K562 (cell line): ENCODE data around the gene ELP5. TPM values are rescaled to one million over a fixed set of nuclear protein-coding genes. Genes with fewer than 3 reads are reported as not detected.

Experiments
- ATAC-seq: fragments of 200-7000 bp; cut with Tn5 transposase; 3 replicates; pipeline ENCODE4 v1.9.1; 2020; ENCODE audit warnings: moderate library complexity
- BruUV-seq: library from RNA; stranded (reverse); fragments of 400-500 nt; replicated peaks from 2 replicates; lab custom pipeline; 2021; lab: Mats Ljungman, UMichigan
- CTCF ChIA-PET: fragments of 300-600 bp; formaldehyde crosslinking; extraction: SDS; loops from one replicate; lab custom pipeline; 2021; ENCODE audit warnings: low intra/inter-chr PET ratio; lab: Yijun Ruan, JAX
- POLR2A ChIA-PET: fragments of 300-600, 350-650 bp; sonication (Branson Sonifier 250); formaldehyde crosslinking; extraction: SDS; loops from one replicate; lab custom pipeline; 2021; ENCODE audit warnings: antibody characterized with exemption, inconsistent platforms; lab: Yijun Ruan, JAX
- DNase-seq, 4 experiments: peaks; one replicate each; pipeline versions ENCODE4 v3.0.0 to v3.0.0-alpha.2; 2011 to 2018; ENCODE audit warnings: low spot score in 3 of 4, mixed read lengths in 3 of 4; ENCODE audit errors: extremely low read depth in 1 of 4
- FAIRE-seq: peaks from 2 replicates; lab custom pipeline; 2011; peaks lifted over from hg19 to GRCh38; lab: Jason Lieb, UNC
- H2AFZ ChIP-seq: 2 replicates; pipeline ENCODE4 v1.6.0; 2011; ENCODE audit warnings: low read depth, low read length, control low read depth, inconsistent platforms
- H3K27ac ChIP-seq: fragments of 200-600 bp; 3 replicates; pipeline ENCODE4 v1.8.0; 2011; ENCODE audit warnings: low read depth, mild to moderate bottlenecking, control low read depth, inconsistent platforms, low read length, moderate library complexity, mixed read lengths; ENCODE audit errors: extremely low read depth
- H3K27me3 ChIP-seq, 2 experiments: fragments of 300-600 bp in 1 of 2; 2 replicates in 1 of 2; 3 replicates in 1 of 2; pipeline versions ENCODE4 v1.6.0 to v1.8.0; 2011; ENCODE audit warnings: inconsistent platforms in 2 of 2, low read length in 2 of 2, mild to moderate bottlenecking in 1 of 2, mixed read lengths in 1 of 2, moderate library complexity in 1 of 2; ENCODE audit not compliant: control insufficient read depth in 2 of 2, insufficient read depth in 2 of 2
- H3K36me3 ChIP-seq: fragments of 300-600 bp; 3 replicates; pipeline ENCODE4 v1.8.0; 2011; ENCODE audit warnings: mild to moderate bottlenecking, low read length, inconsistent platforms; ENCODE audit not compliant: control insufficient read depth, insufficient read depth
- H3K4me1 ChIP-seq, 2 experiments: fragments of 200-600 bp in 1 of 2; replicated peaks in 1 of 2; 2 replicates in 1 of 2; 3 replicates in 1 of 2; pipeline versions ENCODE4 v1.5.1 to v1.8.0; 2011; ENCODE audit warnings: inconsistent platforms in 2 of 2, low read length in 2 of 2, mild to moderate bottlenecking in 1 of 2, mixed read lengths in 1 of 2, moderate library complexity in 1 of 2; ENCODE audit not compliant: control insufficient read depth in 2 of 2, insufficient read depth in 2 of 2
- H3K4me2 ChIP-seq: 2 replicates; pipeline ENCODE4 v1.6.1; 2011; ENCODE audit warnings: low read length, control low read depth, inconsistent platforms, mixed read lengths; ENCODE audit not compliant: insufficient read depth
- H3K4me3 ChIP-seq: fragments of 200-600 bp; sonication (generic), shearing (Covaris generic); 2 replicates; pipeline ENCODE4 v1.5.1; 2016; ENCODE audit warnings: control low read depth, inconsistent platforms
- H3K79me2 ChIP-seq: fragments of 200-600 bp; 3 replicates; pipeline ENCODE4 v1.8.0; 2011; ENCODE audit warnings: low read length, inconsistent platforms; ENCODE audit not compliant: control insufficient read depth, insufficient read depth
- H3K9ac ChIP-seq, 2 experiments: 2 replicates each; pipeline versions ENCODE4 v1.6.0 to v1.6.1; 2011; ENCODE audit warnings: low read depth in 2 of 2, low read length in 2 of 2, control low read depth in 1 of 2, inconsistent platforms in 1 of 2, mild to moderate bottlenecking in 1 of 2, mixed read lengths in 1 of 2; ENCODE audit not compliant: insufficient read depth in 1 of 2
- H3K9me1 ChIP-seq: one replicate; pipeline ENCODE4 v1.6.0; 2011; ENCODE audit warnings: inconsistent platforms, mild to moderate bottlenecking, low read length, moderate library complexity; ENCODE audit not compliant: control insufficient read depth, insufficient read depth
- H3K9me3 ChIP-seq: replicated peaks from 2 replicates; pipeline ENCODE4 v1.5.1; 2011; ENCODE audit warnings: low read depth, low read length, inconsistent platforms; ENCODE audit not compliant: control insufficient read depth, insufficient read depth
- H4K20me1 ChIP-seq: replicated peaks from 2 replicates; pipeline ENCODE4 v1.6.1; 2011; ENCODE audit warnings: low read length, inconsistent platforms, mixed read lengths; ENCODE audit not compliant: control insufficient read depth, insufficient read depth
- EZH2 ChIP-seq: IDR thresholded peaks from 2 replicates; pipeline ENCODE4 v1.6.1; 2012; ENCODE audit warnings: low read depth, mild to moderate bottlenecking, inconsistent platforms, low read length, borderline replicate concordance
- FOXK1 ChIP-seq: sonication (generic); formaldehyde crosslinking; IDR thresholded peaks from 2 replicates; pipeline ENCODE4 v1.8.0; 2022; ENCODE audit warnings: missing genetic modification reagents, mild to moderate bottlenecking, borderline replicate concordance
- MAFF ChIP-seq: IDR thresholded peaks from 2 replicates; pipeline ENCODE4 v1.6.1; 2012; ENCODE audit warnings: low read length, improper control_type of control experiment
- MEIS2 ChIP-seq: fragments of 450-650 bp; IDR thresholded peaks from 2 replicates; pipeline ENCODE4 v1.6.1; 2014; ENCODE audit warnings: mild to moderate bottlenecking; ENCODE audit not compliant: partially characterized antibody
- RB1 ChIP-seq: fragments of 450-650 bp; IDR thresholded peaks from 2 replicates; pipeline ENCODE4 v1.6.1; 2017; ENCODE audit warnings: low read depth, mild to moderate bottlenecking
- TEAD1 ChIP-seq, 2 experiments: fragments of 450-650 bp in 1 of 2; sonication (generic) in 1 of 2; formaldehyde crosslinking; IDR thresholded peaks; 2 replicates each; pipeline versions ENCODE4 v1.4.0 to v1.8.0; 2020 to 2022; ENCODE audit warnings: mild to moderate bottlenecking in 2 of 2, missing genetic modification reagents in 1 of 2
- TRIM25 ChIP-seq: fragments of 450-650 bp; IDR thresholded peaks from 2 replicates; pipeline ENCODE4 v1.7.0; 2016; ENCODE audit warnings: borderline replicate concordance
- TSC22D4 ChIP-seq: fragments of 450-650 bp; IDR thresholded peaks from 2 replicates; pipeline ENCODE4 v1.6.1; 2016; ENCODE audit warnings: missing genetic modification characterization, missing biosample characterization, control low read depth
- ZHX1 ChIP-seq: fragments of 150-350 bp; conservative IDR thresholded peaks from 2 replicates; pipeline ENCODE4 v1.6.1; 2014; ENCODE audit warnings: low read length
- ZNF197 ChIP-seq: fragments of 200-800 bp; sonication (Bioruptor generic); IDR thresholded peaks from 2 replicates; pipeline ENCODE4 v1.6.1; 2016; ENCODE audit warnings: low read depth, missing genetic modification characterization, missing compliant biosample characterization
- ZNF23 ChIP-seq: fragments of 250-450 bp; sonication (Bioruptor Pico); IDR thresholded peaks from 2 replicates; pipeline ENCODE4 v1.4.0; 2020; ENCODE audit warnings: mild to moderate bottlenecking
- ZNF639 ChIP-seq, 2 experiments: fragments of 200-800 bp in 1 of 2; sonication (Bioruptor generic) in 1 of 2; sonication (generic) in 1 of 2; formaldehyde crosslinking in 1 of 2; IDR thresholded peaks in 1 of 2; conservative IDR thresholded peaks in 1 of 2; 2 replicates each; pipeline versions ENCODE4 v1.5.0 to v1.6.1; 2016 to 2020; ENCODE audit warnings: missing compliant biosample characterization in 1 of 2, missing genetic modification characterization in 1 of 2, missing genetic modification reagents in 1 of 2
- WGBS: fragments of 100-300 bp; shearing (Covaris generic); methylation state at CpG from one replicate; pipeline ENCODE4 v1.1.6; 2016; ENCODE audit warnings: low coverage, mixed read lengths; ENCODE audit not compliant: insufficient coverage; ENCODE audit errors: missing lambda C conversion rate; 5-methylcytosine and 5-hydroxymethylcytosine counted together
- in situ Hi-C: fragments of 300-500 bp; cut with MboI; formaldehyde crosslinking; loops from 4 replicates; pipeline ENCODE4 v1.15.0; 2018; ENCODE audit warnings: inconsistent platforms, mixed read lengths
- intact Hi-C: fragments of 100-400 bp; cut with micrococcal nuclease; formaldehyde crosslinking; loops from 2 replicates; pipeline ENCODE4 v1.14.2; 2022
- polyA plus RNA-seq, 8 experiments: library from polyadenylated mRNA; depleted of rRNA in 4 of 8; stranded (reverse) in 5 of 8; unstranded in 3 of 8; fragments of >200 nt; fragmentation: Nextera tagmentation in 2 of 8; fragmentation: Illumina TruSeq in 1 of 8; extraction: Ambion mirVana in 2 of 8; extraction: Trizol in 1 of 8; gene quantifications; 2 replicates each; pipeline versions ENCODE4 v1.2.1 to v1.2.3, GENCODE V29; 2011 to 2014; ENCODE audit warnings: inconsistent platforms in 1 of 8, missing spikeins in 1 of 8
- total RNA-seq, 7 experiments: library from RNA; depleted of rRNA in 6 of 7; stranded (reverse); fragments of >200 nt in 6 of 7; fragmentation: Illumina TruSeq in 2 of 7; extraction: Trizol in 2 of 7; gene quantifications; 2 replicates each; pipeline versions ENCODE4 v1.2.1 to v1.2.3, GENCODE V29; 2011 to 2021; ENCODE audit warnings: low replicate concordance in 1 of 7

Gene ELP5
- total and polyA plus RNA-seq, 9 of the 15 experiments (the other 6 are each of a cell fraction or from before 2014, with no cell fraction given) = 25.7 to 77.9 (median 52.9) TPM

GRCh38 chr17:7295230-7296180 is 43.5 kb downstream of the ELP5 start:
- TF ChIP-seq EZH2 (no peak), ZNF197 (CRISPR knock-in tag) (no peak), TEAD1 (CRISPR knock-in tag; IDR thresholded peaks at IDR 0.05) (no peak), TSC22D4 (tag) (no peak), MAFF (no peak), MEIS2 (no peak), ZNF23 (CRISPR knock-in tag) (no peak), FOXK1 (no peak), ZHX1 (no peak), TRIM25 (no peak), RB1 (no peak), ZNF639 (CRISPR knock-in tag; conservative IDR thresholded peaks at IDR 0.05 in 1 of 2, IDR thresholded peaks at IDR 0.05 in 1 of 2) (no peak)

More at GRCh38 chr17:7295230-7296180, 43.5 kb downstream of the ELP5 start:
- intact Hi-C loops = loop anchor here (1.0 to 5.0 kb wide), 2 partner anchors 15 to 243 kb away; no protein-coding TSS in a partner anchor
- peak overlapping the region; percentile 83 for H2AFZ ChIP-seq
- H3K9ac ChIP-seq = no peak overlapping the region
- FAIRE-seq (peak; percentile 65), DNase-seq (no peak), ATAC-seq (no peak)
- no peaks in the 10 kb centered on the region for H3K9me1 ChIP-seq
- ChIA-PET POLR2A (interaction anchor here (0.7 to 1.6 kb wide), 4 partner anchors 10 to 246 kb away, joined by 3 to 13 read pairs (median 4); partner anchors contain the start of gene PHF23), CTCF (interaction anchor here (2.5 kb wide), 1 partner anchor 15 kb away, joined by 19 read pairs; the partner anchor contains the start of gene SLC2A4)
- H3K4me3 ChIP-seq = no peak overlapping the region
- 88% methylated on average over 15 of the region's 42 CpGs for WGBS
- peaks cover 17 to 42% of the 10 kb centered on the region in 2 experiments for H3K4me1 ChIP-seq
- no peaks in the 10 kb centered on the region for H4K20me1 ChIP-seq
- in situ Hi-C loops = no loop called here
- H3K27ac ChIP-seq = no peak overlapping the region
- BruUV-seq = no TSS peak
- no peak overlapping the region for H3K4me2 ChIP-seq
- H3K9me3 ChIP-seq = no peaks in the 10 kb centered on the region
- no peaks in the 10 kb centered on the region for H3K79me2 ChIP-seq
- H3K36me3 ChIP-seq = no peaks in the 10 kb centered on the region
- no peaks in the 10 kb centered on the region for H3K27me3 ChIP-seq
